HEK293T (cell line): Measurements from ENCODE around the gene HMCN2.

Experiments
- BHLHE40 ChIP-seq: fragments of 450-650 bp; IDR thresholded peaks from 2 replicates; pipeline ENCODE4 v1.6.1; 2016; ENCODE audit warnings: mild to moderate bottlenecking, moderate library complexity, borderline replicate concordance
- CTBP1 ChIP-seq: fragments of 450-650 bp; IDR thresholded peaks from 2 replicates; pipeline ENCODE4 v1.6.1; 2016; ENCODE audit warnings: borderline replicate concordance
- ELF4 ChIP-seq: fragments of 450-650 bp; IDR thresholded peaks from 2 replicates; pipeline ENCODE4 v1.6.1; 2017; ENCODE audit warnings: antibody characterized with exemption
- FOXA1 ChIP-seq: fragments of 450-650 bp; IDR thresholded peaks from 2 replicates; pipeline ENCODE4 v1.6.1; 2016; ENCODE audit warnings: mild to moderate bottlenecking
- FOXK2 ChIP-seq: fragments of 450-650 bp; IDR thresholded peaks from 2 replicates; pipeline ENCODE4 v1.6.1; 2016; ENCODE audit warnings: mild to moderate bottlenecking
- FOXM1 ChIP-seq: fragments of 450-650 bp; IDR thresholded peaks from 2 replicates; pipeline ENCODE4 v1.6.1; 2017; ENCODE audit warnings: mild to moderate bottlenecking, borderline replicate concordance
- HDGF ChIP-seq: fragments of 450-650 bp; IDR thresholded peaks from 2 replicates; pipeline ENCODE4 v1.6.1; 2017; ENCODE audit warnings: antibody characterized with exemption, borderline replicate concordance
- NFRKB ChIP-seq: fragments of 450-650 bp; IDR thresholded peaks from 2 replicates; pipeline ENCODE4 v1.6.1; 2016; ENCODE audit warnings: mild to moderate bottlenecking, moderate library complexity
- SUZ12 ChIP-seq: fragments of 450-650 bp; IDR thresholded peaks from 2 replicates; pipeline ENCODE4 v1.6.1; 2016; ENCODE audit warnings: mild to moderate bottlenecking
- TARDBP ChIP-seq: fragments of 450-650 bp; IDR thresholded peaks from 2 replicates; pipeline ENCODE4 v1.6.1; 2016

- TF ChIP-seq BHLHE40 (no peak), TARDBP (no peak), FOXA1 (no peak), FOXM1 (no peak), CTBP1 (no peak), ELF4 (no peak), SUZ12 (no peak), NFRKB (no peak), HDGF (no peak), FOXK2 (no peak)
Measured at GRCh38 chr9:130390986-130391385, 125.4 kb downstream of the HMCN2 start.
